Astrocyte of the spinal cord (primary cell): ENCODE measurements around the gene NELFB.

Source experiments
- DNase-seq: peaks from one replicate; pipeline ENCODE4 v3.0.0; 2011; ENCODE audit warnings: low read depth, low spot score
- H3K4me3 ChIP-seq: 2 replicates; pipeline ENCODE4 v1.5.1; 2011; ENCODE audit warnings: low read depth, mild to moderate bottlenecking, low read length, moderate library complexity
- in situ Hi-C: cut with HindIII; loops from 2 replicates; pipeline ENCODE4 v1.10.0; 2017; ENCODE audit warnings: low sequenced_read_pairs
- TF ChIP-seq, protein P1 (sequence below): IDR thresholded peaks from 2 replicates; pipeline ENCODE4 v1.5.1; 2012; ENCODE audit warnings: low read depth, mild to moderate bottlenecking, low read length, inconsistent platforms

The NELFB gene

DNA sequence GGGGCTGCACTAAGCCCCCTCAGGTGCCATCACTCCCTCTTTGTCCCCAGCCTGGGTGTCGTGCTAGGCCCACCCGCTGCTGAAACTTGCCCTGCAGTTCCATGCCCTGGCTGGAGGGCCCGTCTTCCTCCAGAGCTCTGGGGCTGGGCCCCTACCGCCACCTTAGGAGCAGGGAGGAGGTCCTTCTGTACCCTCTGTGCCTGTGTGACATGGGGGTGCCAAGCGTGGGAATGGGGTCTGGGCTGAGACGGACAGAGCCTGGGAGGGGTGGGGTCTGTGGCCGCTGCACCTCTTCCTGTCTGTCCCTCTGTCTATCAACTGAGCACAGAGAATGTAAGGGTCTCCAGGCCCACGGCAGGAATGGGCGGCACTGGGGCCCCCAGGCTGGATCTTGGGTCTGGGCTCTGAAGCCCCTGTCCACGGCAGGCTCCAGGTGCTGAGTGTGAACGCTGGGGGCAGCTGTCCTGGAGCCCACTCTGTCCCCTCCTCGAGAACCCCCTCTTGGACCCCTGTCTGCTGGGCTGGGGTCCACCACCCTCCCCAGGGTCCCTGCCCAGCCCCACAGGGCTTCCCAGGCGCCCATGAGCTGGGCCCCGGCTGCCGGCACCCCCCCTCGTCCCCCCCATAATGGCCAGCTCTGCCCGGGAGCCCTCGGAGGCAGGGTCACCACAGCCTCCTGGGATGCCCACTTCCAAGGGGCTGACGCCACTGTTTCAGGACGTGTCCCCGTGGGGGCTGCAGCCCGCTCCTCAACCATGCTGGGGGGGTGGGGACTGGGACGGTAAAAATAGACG, 62.8 kb downstream of the NELFB start:
- no peak for DNase-seq
- in situ Hi-C loops = no loop called here
- TF ChIP-seq, protein P1, sequence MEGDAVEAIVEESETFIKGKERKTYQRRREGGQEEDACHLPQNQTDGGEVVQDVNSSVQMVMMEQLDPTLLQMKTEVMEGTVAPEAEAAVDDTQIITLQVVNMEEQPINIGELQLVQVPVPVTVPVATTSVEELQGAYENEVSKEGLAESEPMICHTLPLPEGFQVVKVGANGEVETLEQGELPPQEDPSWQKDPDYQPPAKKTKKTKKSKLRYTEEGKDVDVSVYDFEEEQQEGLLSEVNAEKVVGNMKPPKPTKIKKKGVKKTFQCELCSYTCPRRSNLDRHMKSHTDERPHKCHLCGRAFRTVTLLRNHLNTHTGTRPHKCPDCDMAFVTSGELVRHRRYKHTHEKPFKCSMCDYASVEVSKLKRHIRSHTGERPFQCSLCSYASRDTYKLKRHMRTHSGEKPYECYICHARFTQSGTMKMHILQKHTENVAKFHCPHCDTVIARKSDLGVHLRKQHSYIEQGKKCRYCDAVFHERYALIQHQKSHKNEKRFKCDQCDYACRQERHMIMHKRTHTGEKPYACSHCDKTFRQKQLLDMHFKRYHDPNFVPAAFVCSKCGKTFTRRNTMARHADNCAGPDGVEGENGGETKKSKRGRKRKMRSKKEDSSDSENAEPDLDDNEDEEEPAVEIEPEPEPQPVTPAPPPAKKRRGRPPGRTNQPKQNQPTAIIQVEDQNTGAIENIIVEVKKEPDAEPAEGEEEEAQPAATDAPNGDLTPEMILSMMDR = no peak
- H3K4me3 ChIP-seq = no peak overlapping the region

DNA sequence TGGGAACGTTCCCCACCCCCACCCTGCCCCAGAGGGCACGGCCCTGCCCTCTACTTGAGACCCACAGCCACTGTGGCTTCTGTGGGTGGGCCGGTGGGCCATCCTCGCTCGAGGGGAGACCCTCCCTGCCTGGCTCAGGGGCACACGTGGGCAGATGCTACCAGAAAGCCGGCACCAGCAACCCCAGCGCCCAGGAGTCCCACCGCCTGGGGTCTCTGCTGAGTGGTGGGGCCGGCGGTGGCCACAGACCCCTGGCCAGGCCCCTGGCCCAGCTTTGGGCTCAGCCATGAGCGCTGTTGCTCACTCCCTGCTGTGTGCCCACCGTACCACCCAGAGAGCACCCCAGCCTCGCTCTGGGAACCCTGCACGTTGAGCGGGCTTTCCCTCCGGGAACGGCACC, 63.5 kb downstream of the NELFB start:
- in situ Hi-C loops = no loop called here
- no peak for DNase-seq
- H3K4me3 ChIP-seq = no peak overlapping the region
- TF ChIP-seq, protein P1 = no peak

DNA sequence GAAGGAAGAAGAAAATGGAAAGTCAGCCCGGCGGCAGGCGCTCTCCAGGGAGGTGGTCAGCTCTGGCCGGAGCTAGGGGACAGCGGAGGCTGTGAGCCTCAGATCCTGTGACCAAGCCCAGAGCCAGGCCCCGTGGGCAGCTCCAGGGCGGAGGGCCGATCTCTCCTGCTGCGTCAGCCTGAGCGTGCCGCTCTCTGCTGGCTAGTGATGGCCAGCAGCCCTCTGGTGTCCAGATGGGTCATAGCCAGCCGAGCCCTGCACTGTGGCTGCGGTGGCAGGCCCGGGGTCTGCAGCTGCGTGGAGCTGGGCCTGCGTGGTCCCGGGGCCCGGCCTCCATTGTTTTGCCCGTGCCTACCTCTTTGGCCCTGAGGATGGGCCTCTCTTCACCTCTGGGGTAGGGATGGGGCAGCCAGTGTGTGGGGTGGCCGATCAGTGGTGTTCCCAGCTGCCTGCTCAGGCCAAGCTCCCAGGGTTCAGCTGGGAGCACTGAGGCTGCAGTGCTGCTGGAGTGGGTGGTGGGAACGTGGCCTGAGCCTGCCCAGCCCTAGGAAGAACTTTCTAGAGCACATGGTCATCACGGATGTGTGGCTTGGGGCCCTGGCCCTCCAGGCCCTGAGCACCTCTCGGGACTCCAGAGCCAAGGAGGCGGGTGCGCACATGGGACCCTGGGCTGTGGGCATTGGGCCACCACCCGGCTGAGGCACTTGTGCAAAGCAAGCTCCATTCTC, 64.0 kb downstream of the NELFB start:
- no peak for DNase-seq
- in situ Hi-C loops = no loop called here
- H3K4me3 ChIP-seq = no peak overlapping the region
- TF ChIP-seq, protein P1 = peak; percentile 44

DNA sequence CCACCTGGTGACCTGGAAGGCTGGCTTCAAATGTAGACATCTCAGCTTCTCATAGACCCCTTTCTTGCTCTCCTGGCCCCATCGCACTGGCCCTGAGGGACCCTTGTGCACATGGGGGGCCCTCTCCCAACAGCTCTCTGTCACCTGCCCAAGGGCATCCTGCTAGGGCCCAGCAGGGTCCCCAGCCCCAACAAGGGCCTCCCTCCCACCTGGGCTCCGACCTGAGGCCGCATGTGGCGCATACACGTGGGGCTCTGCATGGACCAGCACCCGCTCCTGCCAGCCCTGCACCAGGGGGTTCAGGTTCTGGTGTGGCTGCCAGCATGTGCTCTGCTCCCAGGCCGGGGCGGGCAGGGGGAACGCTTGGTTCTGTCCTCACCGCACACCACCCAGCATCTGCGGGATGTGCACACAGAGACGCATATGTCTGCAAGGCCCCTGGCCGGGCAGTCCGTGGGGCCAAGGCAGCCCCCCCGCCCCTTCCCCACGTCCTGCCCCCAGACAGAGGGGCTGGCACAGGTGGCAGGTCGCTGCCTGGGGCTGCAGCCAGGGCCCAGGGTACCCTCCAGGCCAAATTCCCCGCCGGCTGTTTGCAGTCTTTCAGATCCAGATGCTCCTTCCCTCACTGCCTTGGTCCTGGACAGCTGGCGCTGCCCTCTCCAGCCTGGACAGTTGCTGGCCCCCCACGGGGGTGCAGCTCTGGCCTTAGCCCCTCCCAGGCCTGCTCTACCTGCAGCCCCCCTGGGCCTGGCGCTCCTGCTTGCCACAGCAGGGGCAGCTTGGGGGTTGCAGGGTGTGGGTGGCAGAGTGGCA, 64.8 kb downstream of the NELFB start:
- in situ Hi-C loops = no loop called here
- TF ChIP-seq, protein P1 = no peak

DNA sequence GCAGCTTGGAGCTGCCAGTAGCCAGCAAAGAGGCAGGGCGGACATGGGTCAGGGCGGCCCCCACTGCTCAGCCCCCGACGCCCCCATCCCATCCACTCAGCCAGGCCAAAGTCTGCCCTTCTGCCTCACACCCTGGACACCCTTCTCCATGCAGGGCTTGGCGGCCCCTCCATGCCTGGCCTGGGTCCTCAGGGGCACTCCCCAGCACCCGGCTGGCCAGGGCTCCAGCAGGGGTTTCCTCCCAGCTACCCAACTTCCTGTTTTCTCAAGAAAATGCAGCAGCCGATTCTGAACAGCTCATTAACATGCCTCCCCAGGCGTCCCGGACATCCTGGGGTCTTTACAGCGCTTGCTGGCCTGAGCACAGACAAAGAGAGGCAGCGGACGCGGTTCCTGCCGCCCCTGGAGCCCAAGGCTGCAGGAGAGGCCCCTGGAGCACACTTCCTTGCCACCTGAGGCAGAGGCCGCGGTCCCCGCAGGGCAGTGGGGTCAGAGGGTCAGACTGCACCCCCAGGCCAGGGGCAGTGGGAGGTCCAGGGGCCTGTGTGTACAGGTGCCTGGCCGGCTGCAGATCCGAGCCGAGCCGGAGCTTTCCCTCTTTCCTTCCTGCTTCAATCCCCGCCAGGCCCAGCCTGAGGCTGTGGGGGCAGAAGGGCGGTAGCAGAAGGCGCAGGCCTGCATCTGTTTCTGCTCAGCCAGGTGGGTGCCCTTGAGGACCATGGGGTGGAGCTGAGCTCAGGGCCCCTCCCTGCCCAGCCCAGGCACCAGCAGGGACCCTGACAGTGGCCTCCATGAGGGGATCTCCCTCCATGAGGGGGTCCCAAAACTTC, 65.6 kb downstream of the NELFB start:
- no peak overlapping the region for H3K4me3 ChIP-seq
- TF ChIP-seq, protein P1 = no peak
- DNase-seq = no peak
- in situ Hi-C loops = no loop called here

More for the DNA sequence above, 64.8 kb downstream of the NELFB start:
- no peak for DNase-seq
- no peak overlapping the region for H3K4me3 ChIP-seq
